Tibial nerve (tissue), 4 donors: ENCODE measurements around the gene SLC27A2. TPM values are rescaled to one million over a fixed set of nuclear protein-coding genes. Genes with fewer than 3 reads are reported as not detected.

Source experiments
- DNase-seq, 2 donors: peaks; one replicate each; pipeline ENCODE4 v3.0.0-alpha.2; 2019; ENCODE audit warnings: low spot score in 2 of 2
- H3K27ac ChIP-seq, 4 donors: fragments of 200-600 bp; sonication (generic) in 3 of 4; one replicate each; pipeline ENCODE4 v1.5.1; 2017 to 2019; ENCODE audit warnings: mild to moderate bottlenecking in 1 of 4
- H3K27me3 ChIP-seq, 2 donors: fragments of 200-600 bp; sonication (generic) in 1 of 2; one replicate each; pipeline versions ENCODE4 v1.5.1 to v1.6.0; 2017 to 2019
- H3K36me3 ChIP-seq, 3 donors: fragments of 200-600 bp; sonication (generic); one replicate each; pipeline ENCODE4 v1.5.1; 2018 to 2019
- H3K4me1 ChIP-seq, 4 donors: fragments of 200-600 bp; sonication (generic) in 3 of 4; one replicate each; pipeline ENCODE4 v1.5.1; 2017 to 2019
- H3K4me3 ChIP-seq, 4 donors: fragments of 200-600 bp; sonication (generic) in 3 of 4; one replicate each; pipeline ENCODE4 v1.5.1; 2017 to 2019; ENCODE audit warnings: mild to moderate bottlenecking in 1 of 4, moderate library complexity in 1 of 4
- H3K9me3 ChIP-seq, 4 donors: fragments of 200-600 bp; sonication (generic) in 3 of 4; one replicate each; pipeline ENCODE4 v1.5.1; 2017 to 2019
- EP300 ChIP-seq, 2 donors: sonication (generic); formaldehyde crosslinking; IDR thresholded peaks; one replicate each; pipeline ENCODE4 v1.6.1; 2017; ENCODE audit warnings: antibody characterized with exemption in 2 of 2, mild to moderate bottlenecking in 1 of 2
- POLR2A ChIP-seq, 2 donors: fragments of 450-650 bp; IDR thresholded peaks; one replicate each; pipeline ENCODE4 v1.6.1; 2017; ENCODE audit warnings: antibody characterized with exemption in 2 of 2, mild to moderate bottlenecking in 2 of 2, moderate library complexity in 2 of 2
- WGBS, 2 donors: methylation state at CpG; one replicate each; pipeline ENCODE4 v1.1.5; 2018; 5-methylcytosine and 5-hydroxymethylcytosine counted together
- small RNA-seq: library from RNA; depleted of rRNA; stranded (forward); fragments of <200 nt; gene quantifications from one replicate; pipeline ENCODE3, GENCODE V24; 2016
- total RNA-seq, 4 donors: library from RNA; depleted of rRNA; stranded (reverse); fragments of >200 nt; gene quantifications; one replicate each; pipeline ENCODE4 v1.1.0, GENCODE V29; 2016
- TF ChIP-seq, protein P1 (sequence below), 5 experiments: fragments of 200-600 bp in 3 of 5; fragments of 450-650 bp in 2 of 5; sonication (generic) in 3 of 5; IDR thresholded peaks; one replicate each; pipeline ENCODE4 v1.5.1; 2016 to 2019; ENCODE audit warnings: antibody characterized with exemption in 5 of 5, mild to moderate bottlenecking in 3 of 5, moderate library complexity in 2 of 5

Gene SLC27A2
- total RNA-seq, 4 donors from 2014 or later, result 0.21 to 0.22 TPM; not detected in 2

- peaks cover 0 to 26% (median 0%) of the 10 kb centered on the region in 3 donors for H3K36me3 ChIP-seq
- DNase-seq, result no peak
- no peak for TF ChIP-seq POLR2A (IDR thresholded peaks at IDR 0.05)
- TF ChIP-seq EP300 (IDR thresholded peaks at IDR 0.05), result no peak
- TF ChIP-seq, protein P1, sequence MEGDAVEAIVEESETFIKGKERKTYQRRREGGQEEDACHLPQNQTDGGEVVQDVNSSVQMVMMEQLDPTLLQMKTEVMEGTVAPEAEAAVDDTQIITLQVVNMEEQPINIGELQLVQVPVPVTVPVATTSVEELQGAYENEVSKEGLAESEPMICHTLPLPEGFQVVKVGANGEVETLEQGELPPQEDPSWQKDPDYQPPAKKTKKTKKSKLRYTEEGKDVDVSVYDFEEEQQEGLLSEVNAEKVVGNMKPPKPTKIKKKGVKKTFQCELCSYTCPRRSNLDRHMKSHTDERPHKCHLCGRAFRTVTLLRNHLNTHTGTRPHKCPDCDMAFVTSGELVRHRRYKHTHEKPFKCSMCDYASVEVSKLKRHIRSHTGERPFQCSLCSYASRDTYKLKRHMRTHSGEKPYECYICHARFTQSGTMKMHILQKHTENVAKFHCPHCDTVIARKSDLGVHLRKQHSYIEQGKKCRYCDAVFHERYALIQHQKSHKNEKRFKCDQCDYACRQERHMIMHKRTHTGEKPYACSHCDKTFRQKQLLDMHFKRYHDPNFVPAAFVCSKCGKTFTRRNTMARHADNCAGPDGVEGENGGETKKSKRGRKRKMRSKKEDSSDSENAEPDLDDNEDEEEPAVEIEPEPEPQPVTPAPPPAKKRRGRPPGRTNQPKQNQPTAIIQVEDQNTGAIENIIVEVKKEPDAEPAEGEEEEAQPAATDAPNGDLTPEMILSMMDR (IDR thresholded peaks at IDR 0.05), result no peak
- 60 to 64% methylated on average over 1 of the region's 1 CpG for WGBS, 2 donors
- H3K27me3 ChIP-seq, result no peaks in the 10 kb centered on the region
- no peak overlapping the region for H3K4me3 ChIP-seq
- no peaks in the 10 kb centered on the region for H3K9me3 ChIP-seq
- no peaks in the 10 kb centered on the region for H3K4me1 ChIP-seq
- no peak overlapping the region for H3K27ac ChIP-seq
These were observed 95.4 kb downstream of the SLC27A2 start for GRCh38 chr15:50277370-50277769.

DNA sequence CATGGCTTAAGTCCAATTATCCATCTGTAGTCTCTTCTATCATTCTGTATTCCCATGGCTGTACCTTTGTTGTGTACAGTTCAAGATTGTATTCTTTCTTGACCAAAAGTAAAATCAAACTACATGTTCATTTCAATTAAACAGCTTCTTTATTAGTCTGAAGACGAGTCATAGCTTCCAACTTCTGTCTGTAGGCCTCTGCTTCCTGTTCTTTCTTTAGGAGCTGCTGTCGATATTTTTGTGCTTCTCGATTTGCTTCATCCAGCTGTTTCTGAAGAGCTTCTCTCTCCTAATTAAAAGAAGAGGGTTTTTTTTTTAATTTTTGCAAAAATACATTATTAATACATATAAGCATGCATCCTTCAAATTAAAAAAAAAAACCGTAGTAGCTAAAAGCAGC is 96.5 kb downstream of the SLC27A2 start:
- no peak overlapping the region for H3K4me3 ChIP-seq
- no peak for DNase-seq
- 70% methylated on average over 4 of the region's 4 CpGs for WGBS, 2 donors
- no peak overlapping the region for H3K27ac ChIP-seq
- TF ChIP-seq, protein P1 (IDR thresholded peaks at IDR 0.05), result no peak
- TF ChIP-seq POLR2A (IDR thresholded peaks at IDR 0.05), result no peak
- TF ChIP-seq EP300 (IDR thresholded peaks at IDR 0.05), result no peak
- no peaks in the 10 kb centered on the region for H3K4me1 ChIP-seq
- H3K9me3 ChIP-seq, result no peaks in the 10 kb centered on the region
- H3K36me3 ChIP-seq, result peaks cover 0 to 26% (median 0%) of the 10 kb centered on the region in 3 donors
- no peaks in the 10 kb centered on the region for H3K27me3 ChIP-seq

- H3K27me3 ChIP-seq, result no peaks in the 10 kb centered on the region
- TF ChIP-seq, protein P1 (IDR thresholded peaks at IDR 0.05), result no peak
- no peak for TF ChIP-seq POLR2A (IDR thresholded peaks at IDR 0.05)
- TF ChIP-seq EP300 (IDR thresholded peaks at IDR 0.05), result no peak
- no peaks in the 10 kb centered on the region for H3K4me1 ChIP-seq
- H3K27ac ChIP-seq, result no peak overlapping the region
- DNase-seq, result no peak
- 97 to 100% methylated on average over 3 of the region's 3 CpGs for WGBS, 2 donors
- peaks cover 0 to 30% (median 0%) of the 10 kb centered on the region in 3 donors for H3K36me3 ChIP-seq
- H3K4me3 ChIP-seq, result no peak overlapping the region
- H3K9me3 ChIP-seq, result no peaks in the 10 kb centered on the region
These were observed 98.3 kb downstream of the SLC27A2 start for GRCh38 chr15:50280271-50280670.

DNA sequence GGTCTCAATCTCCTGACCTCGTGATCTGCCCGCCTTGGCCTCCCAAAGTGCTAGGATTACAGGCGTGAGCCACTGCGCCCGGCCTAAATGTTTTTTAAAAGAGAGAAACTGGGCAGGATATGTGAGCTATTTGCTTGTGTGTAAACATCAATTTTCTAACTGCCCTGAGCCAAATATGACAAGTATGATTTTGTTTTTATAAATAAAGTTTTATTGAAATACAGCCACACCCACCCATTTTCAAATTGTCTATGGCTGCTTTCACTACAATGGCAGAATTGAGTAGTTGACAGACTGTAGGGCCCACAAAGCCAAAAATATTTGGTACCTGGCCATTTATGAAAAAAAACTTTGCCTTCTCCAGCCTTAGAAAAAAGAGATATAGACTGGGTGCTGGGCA is 99.4 kb downstream of the SLC27A2 start:
- H3K36me3 ChIP-seq, result peaks cover 0 to 38% (median 2%) of the 10 kb centered on the region in 3 donors
- no peak for DNase-seq
- WGBS, 2 donors, result 84 to 87% methylated on average over 5 of the region's 5 CpGs
- H3K4me3 ChIP-seq, result no peak overlapping the region
- no peaks in the 10 kb centered on the region for H3K27me3 ChIP-seq
- no peaks in the 10 kb centered on the region for H3K9me3 ChIP-seq
- H3K4me1 ChIP-seq, result no peaks in the 10 kb centered on the region
- H3K27ac ChIP-seq, result no peak overlapping the region
- TF ChIP-seq, protein P1 (IDR thresholded peaks at IDR 0.05), result no peak
- TF ChIP-seq POLR2A (IDR thresholded peaks at IDR 0.05) (no peak), EP300 (IDR thresholded peaks at IDR 0.05) (no peak)

Small RNA genes within 50 kb of the gene (small RNA-seq; reads per million reads assigned to genes)
- gene RF00019, result not detected

Other genes with a start within 250 kb of the SLC27A2 start
- 10 to 100 TPM; 11.8 to 18.2 (median 13.4) TPM for gene ATP8B4, start 63.0 kb upstream of the SLC27A2 start, total RNA-seq
- 1 to 10 TPM in 2 of 4 donors, under 1 TPM in 2; 0.66 to 5.9 (median 1.1) TPM for gene HDC, start 83.5 kb downstream of the SLC27A2 start, total RNA-seq
- gene GABPB1, start 173.0 kb downstream of the SLC27A2 start, total RNA-seq, result 10 to 100 TPM; 13.3 to 22.2 (median 17.4) TPM
- gene USP8, start 242.2 kb downstream of the SLC27A2 start, total RNA-seq, result 10 to 100 TPM; 39.8 to 97.2 (median 53.5) TPM